Posterior vena cava (tissue), 2 donors: ENCODE data around the gene PDRG1. TPM values are rescaled to one million over a fixed set of nuclear protein-coding genes. Genes with fewer than 3 reads are reported as not detected.

ENCODE experiments used
- total RNA-seq, 2 donors: library from RNA; stranded (reverse); fragmentation: NEBNext Ultra II Directional; extraction: Animal tissue kit (Norgen Biotek cat#: 25700); gene quantifications; one replicate each; pipeline ENCODE4 v1.2.1, GENCODE V29; 2021
- donor health status: DM: yes; HTN: yes; CAD: no.
- donor health status: DM: yes; HTN: yes; CAD: no.

PDRG1 gene
- total RNA-seq, 2 donors from 2014 or later: 5.0 to 5.3 TPM

Other genes with a start within 250 kb of the PDRG1 start
- 10 to 100 TPM; 65.4 to 76.0 TPM for gene BCL2L1, start 229.2 kb downstream of the PDRG1 start, total RNA-seq
- gene TPX2, start 212.8 kb downstream of the PDRG1 start, total RNA-seq: under 1 TPM; 0.76 to 0.88 TPM
- not detected for gene MYLK2, start 132.7 kb downstream of the PDRG1 start, total RNA-seq
- gene FOXS1, start 106.4 kb downstream of the PDRG1 start, total RNA-seq: 1 to 10 TPM; 2.8 to 5.0 TPM
- 1 to 10 TPM in 1 of 2 donors, under 1 TPM in 1; 0.90 to 1.0 TPM for gene DUSP15, start 81.5 kb downstream of the PDRG1 start, total RNA-seq
- gene TTLL9, start 81.4 kb downstream of the PDRG1 start, total RNA-seq: under 1 TPM; 0.14 to 0.19 TPM
- not detected for gene XKR7, start 16.1 kb upstream of the PDRG1 start, total RNA-seq
- gene CCM2L, start 58.4 kb upstream of the PDRG1 start, total RNA-seq: 1 to 10 TPM; 6.8 to 9.7 TPM
- gene HCK, start 100.2 kb upstream of the PDRG1 start, total RNA-seq: 10 to 100 TPM; 12.7 to 26.9 TPM
- 10 to 100 TPM; 29.4 to 30.0 TPM for gene TM9SF4, start 157.7 kb upstream of the PDRG1 start, total RNA-seq